IPS DF 6.9 (cell line): ENCODE data around the gene ZNF609.

Experiments used
- DNase-seq: peaks from one replicate; pipeline ENCODE4 v3.0.0-alpha.2; 2013; ENCODE audit warnings: low read depth, low spot score
- H3K27ac ChIP-seq: one replicate; pipeline ENCODE4 v1.5.1; 2013; ENCODE audit warnings: low read length, control low read depth
- H3K27me3 ChIP-seq: 2 replicates; pipeline ENCODE4 v1.6.1; 2013; ENCODE audit warnings: mild to moderate bottlenecking, low read length; ENCODE audit not compliant: control insufficient read depth, insufficient read depth
- H3K36me3 ChIP-seq: 2 replicates; pipeline ENCODE4 v1.6.1; 2013; ENCODE audit warnings: low read length; ENCODE audit not compliant: control insufficient read depth, insufficient read depth
- H3K4me1 ChIP-seq: 2 replicates; pipeline ENCODE4 v1.6.1; 2013; ENCODE audit warnings: low read length; ENCODE audit not compliant: control insufficient read depth, insufficient read depth
- H3K4me3 ChIP-seq: 2 replicates; pipeline ENCODE4 v1.5.1; 2013; ENCODE audit warnings: mild to moderate bottlenecking, low read length
- H3K9me3 ChIP-seq: 2 replicates; pipeline ENCODE4 v1.6.1; 2013; ENCODE audit warnings: low read length, inconsistent platforms; ENCODE audit not compliant: control insufficient read depth, insufficient read depth
- WGBS: extraction: QIAGEN DNeasy Blood & Tissue Kit; methylation state at CpG from one replicate; pipeline ENCODE4 v1.1.7; 2013; ENCODE audit warnings: mixed read lengths, missing lambda C conversion rate; ENCODE audit not compliant: insufficient read length, insufficient coverage; 5-methylcytosine and 5-hydroxymethylcytosine counted together

The ZNF609 gene

GRCh38 chr15:64682255-64682654 is 221.9 kb downstream of the ZNF609 start:
- H3K4me3 ChIP-seq: no peak overlapping the region
- H3K27me3 ChIP-seq: no peaks in the 10 kb centered on the region
- no peak overlapping the region for H3K27ac ChIP-seq
- WGBS: no CpG with 5 or more reads among the region's 3 CpGs
- H3K9me3 ChIP-seq: no peaks in the 10 kb centered on the region
- no peaks in the 10 kb centered on the region; the same call in 1 of the 2 replicates for H3K4me1 ChIP-seq
- no peak for DNase-seq
- H3K36me3 ChIP-seq: peaks cover 13% of the 10 kb centered on the region; the same call in 1 of the 2 replicates

- Histone ChIP-seq H3K9me3 (no peaks in the 10 kb centered on the region), H3K27me3 (no peaks in the 10 kb centered on the region), H3K4me1 (no peaks in the 10 kb centered on the region; the same call in 1 of the 2 replicates), H3K27ac (no peak overlapping the region), H3K36me3 (peaks cover 16% of the 10 kb centered on the region; the same call in 1 of the 2 replicates), H3K4me3 (no peak overlapping the region)
- WGBS: no CpG with 5 or more reads among the region's 3 CpGs
- no peak for DNase-seq
Measured at GRCh38 chr15:64683378-64683777, 223.0 kb downstream of the ZNF609 start.

GRCh38 chr15:64685230-64685888 is 225.0 kb downstream of the ZNF609 start:
- Histone ChIP-seq H3K36me3 (peaks cover 26% of the 10 kb centered on the region; the same call in 1 of the 2 replicates), H3K4me1 (no peaks in the 10 kb centered on the region; the same call in 1 of the 2 replicates), H3K9me3 (no peaks in the 10 kb centered on the region), H3K4me3 (no peak overlapping the region), H3K27me3 (no peaks in the 10 kb centered on the region), H3K27ac (no peak overlapping the region)
- DNase-seq: no peak
- no CpG with 5 or more reads among the region's 4 CpGs for WGBS

- Histone ChIP-seq H3K27ac (no peak overlapping the region), H3K27me3 (no peaks in the 10 kb centered on the region), H3K9me3 (no peaks in the 10 kb centered on the region), H3K4me1 (no peaks in the 10 kb centered on the region; the same call in 1 of the 2 replicates), H3K36me3 (peaks cover 30% of the 10 kb centered on the region; the same call in 1 of the 2 replicates), H3K4me3 (no peak overlapping the region)
- no CpG with 5 or more reads among the region's 10 CpGs for WGBS
- no peak for DNase-seq
Measured at GRCh38 chr15:64686130-64686735, 225.9 kb downstream of the ZNF609 start.

GRCh38 chr15:64687172-64687571 is 226.8 kb downstream of the ZNF609 start:
- H3K4me1 ChIP-seq: no peaks in the 10 kb centered on the region
- no CpG with 5 or more reads among the region's 2 CpGs for WGBS
- no peak for DNase-seq
- H3K27me3 ChIP-seq: no peaks in the 10 kb centered on the region
- H3K4me3 ChIP-seq: no peak overlapping the region
- no peaks in the 10 kb centered on the region for H3K9me3 ChIP-seq
- H3K36me3 ChIP-seq: peaks cover 36% of the 10 kb centered on the region
- H3K27ac ChIP-seq: no peak overlapping the region

- Histone ChIP-seq H3K4me3 (no peak overlapping the region), H3K4me1 (no peaks in the 10 kb centered on the region), H3K27ac (no peak overlapping the region), H3K9me3 (no peaks in the 10 kb centered on the region), H3K27me3 (no peaks in the 10 kb centered on the region), H3K36me3 (peaks cover 37% of the 10 kb centered on the region)
- no CpG with 5 or more reads among the region's 3 CpGs for WGBS
- DNase-seq: no peak
Measured at GRCh38 chr15:64687688-64688087, 227.3 kb downstream of the ZNF609 start.

GRCh38 chr15:64688770-64689169 is 228.4 kb downstream of the ZNF609 start:
- H3K4me1 ChIP-seq: peaks cover 1% of the 10 kb centered on the region; the same call in 1 of the 2 replicates
- H3K27ac ChIP-seq: no peak overlapping the region
- WGBS: no CpG with 5 or more reads among the region's 3 CpGs
- no peak overlapping the region for H3K4me3 ChIP-seq
- no peaks in the 10 kb centered on the region for H3K27me3 ChIP-seq
- H3K9me3 ChIP-seq: no peaks in the 10 kb centered on the region
- no peak for DNase-seq
- H3K36me3 ChIP-seq: peaks cover 44% of the 10 kb centered on the region

- Histone ChIP-seq H3K27ac (no peak overlapping the region), H3K27me3 (no peaks in the 10 kb centered on the region), H3K36me3 (peaks cover 48% of the 10 kb centered on the region), H3K4me1 (peaks cover 1% of the 10 kb centered on the region; the same call in 1 of the 2 replicates), H3K4me3 (no peak overlapping the region), H3K9me3 (no peaks in the 10 kb centered on the region)
- DNase-seq: no peak
- no CpG with 5 or more reads among the region's 3 CpGs for WGBS
Measured at GRCh38 chr15:64690008-64690407, 229.6 kb downstream of the ZNF609 start.

- H3K36me3 ChIP-seq: peaks cover 51% of the 10 kb centered on the region
- no peaks in the 10 kb centered on the region for H3K27me3 ChIP-seq
- peaks cover 1% of the 10 kb centered on the region; the same call in 1 of the 2 replicates for H3K4me1 ChIP-seq
- no CpG with 5 or more reads among the region's 6 CpGs for WGBS
- no peaks in the 10 kb centered on the region for H3K9me3 ChIP-seq
- no peak for DNase-seq
- H3K27ac ChIP-seq: no peak overlapping the region
- no peak overlapping the region for H3K4me3 ChIP-seq
Measured at GRCh38 chr15:64690578-64691296, 230.4 kb downstream of the ZNF609 start.

- WGBS: no CpG with 5 or more reads among the region's 9 CpGs
- Histone ChIP-seq H3K9me3 (no peaks in the 10 kb centered on the region), H3K36me3 (peaks cover 51% of the 10 kb centered on the region), H3K4me3 (no peak overlapping the region), H3K27ac (no peak overlapping the region), H3K27me3 (no peaks in the 10 kb centered on the region), H3K4me1 (peaks cover 1% of the 10 kb centered on the region; the same call in 1 of the 2 replicates)
- DNase-seq: no peak
Measured at GRCh38 chr15:64691896-64692565, 231.7 kb downstream of the ZNF609 start.
